Spleen (tissue), 11 donors: ENCODE results near the gene ARHGEF7. TPM values are rescaled to one million over a fixed set of nuclear protein-coding genes. Genes with fewer than 3 reads are reported as not detected.

Experiments used
- DNase-seq: peaks from one replicate; pipeline ENCODE4 v3.0.0-alpha.2; 2020
- H3K27ac ChIP-seq, 8 donors: fragments of 200-600 bp; sonication (generic) in 7 of 8; 1 replicate in 4 of 8; 2 replicates in 4 of 8; pipeline versions ENCODE4 v1.5.0 to v1.8.0; 2016 to 2021; ENCODE audit warnings: inconsistent platforms in 4 of 8, mild to moderate bottlenecking in 4 of 8, moderate library complexity in 1 of 8
- H3K27me3 ChIP-seq, 7 donors: fragments of 200-600 bp; sonication (generic) in 6 of 7; replicated peaks in 1 of 7; 1 replicate in 4 of 7; 2 replicates in 3 of 7; pipeline versions ENCODE4 v1.5.0 to v1.8.0; 2016 to 2021; ENCODE audit warnings: inconsistent platforms in 3 of 7, mild to moderate bottlenecking in 1 of 7
- H3K36me3 ChIP-seq, 6 donors: fragments of 200-600 bp; sonication (generic) in 5 of 6; 1 replicate in 4 of 6; 2 replicates in 2 of 6; pipeline versions ENCODE4 v1.5.0 to v1.8.0; 2016 to 2021; ENCODE audit warnings: inconsistent platforms in 2 of 6
- H3K4me1 ChIP-seq, 6 donors: fragments of 200-600 bp; sonication (generic) in 5 of 6; 1 replicate in 3 of 6; 2 replicates in 3 of 6; pipeline versions ENCODE4 v1.5.0 to v1.8.0; 2016 to 2021; ENCODE audit warnings: inconsistent platforms in 3 of 6
- H3K4me3 ChIP-seq, 8 donors: fragments of 200-600 bp; sonication (generic) in 7 of 8; 1 replicate in 4 of 8; 2 replicates in 4 of 8; pipeline versions ENCODE4 v1.5.0 to v1.8.0; 2016 to 2021; ENCODE audit warnings: inconsistent platforms in 4 of 8, mild to moderate bottlenecking in 4 of 8, moderate library complexity in 2 of 8
- H3K9me3 ChIP-seq, 8 donors: fragments of 200-600 bp; sonication (generic) in 7 of 8; 1 replicate in 4 of 8; 2 replicates in 4 of 8; pipeline versions ENCODE4 v1.5.0 to v1.8.0; 2016 to 2021; ENCODE audit warnings: inconsistent platforms in 4 of 8
- POLR2A ChIP-seq, 3 donors: fragments of 450-650 bp; IDR thresholded peaks; one replicate each; pipeline ENCODE4 v1.5.1; 2017; ENCODE audit warnings: antibody characterized with exemption in 3 of 3, mild to moderate bottlenecking in 1 of 3
- POLR2AphosphoS5 ChIP-seq, 3 donors: sonication (generic); formaldehyde crosslinking; IDR thresholded peaks; one replicate each; pipeline ENCODE4 v1.5.1; 2017; ENCODE audit warnings: antibody characterized with exemption in 3 of 3
- WGBS, 5 donors: extraction: QIAGEN DNeasy Blood & Tissue Kit in 3 of 5; methylation state at CpG; one replicate each; pipeline versions ENCODE4 v1.1.5 to v1.1.7; 2013 to 2018; 5-methylcytosine and 5-hydroxymethylcytosine counted together
- intact Hi-C: fragments of 100-400 bp; cut with DNase I; formaldehyde crosslinking; loops from one replicate; pipeline ENCODE4 v1.15.0; 2023; ENCODE audit warnings: low total_unique reads
- polyA plus RNA-seq, 3 donors: library from polyadenylated mRNA; stranded (reverse); fragments of 200-250 nt; gene quantifications; one replicate each; pipeline ENCODE4 v1.2.1, GENCODE V29; 2013
- total RNA-seq, 7 donors: library from RNA; depleted of rRNA in 3 of 7; stranded (reverse); fragments of >200 nt in 3 of 7; fragmentation: NEBNext Ultra II Directional in 4 of 7; extraction: Animal tissue kit (Norgen Biotek cat#: 25700) in 4 of 7; gene quantifications; one replicate each; pipeline versions ENCODE4 v1.1.0 to v1.2.1, GENCODE V29; 2016 to 2021
- TF ChIP-seq, protein P1 (sequence below), 11 experiments: fragments of 200-600 bp in 7 of 11; fragments of 450-650 bp in 4 of 11; sonication (generic) in 4 of 11; IDR thresholded peaks in 8 of 11; conservative IDR thresholded peaks in 3 of 11; 1 replicate in 7 of 11; 2 replicates in 4 of 11; pipeline versions ENCODE4 v1.4.0 to v1.8.0; 2016 to 2021; ENCODE audit warnings: antibody characterized with exemption in 11 of 11, inconsistent platforms in 4 of 11, mild to moderate bottlenecking in 1 of 11
- donor health status: healthy with polysubstance abuse.
- donor health status: DM: no; HTN: no; CAD: no; lungs with moderate emphysema.
- donor health status: DM: no; HTN: no; CAD: no.
- donor health status: Bipolar disorder and iron deficiency.
- donor health status: healthy.
- donor health status: DM: no; HTN: no; CAD: no.
- donor health status: DM: yes; HTN: yes; CAD: no.

The ARHGEF7 gene
- total and polyA plus RNA-seq, 10 donors: 18.0 to 192 (median 114) TPM

DNA sequence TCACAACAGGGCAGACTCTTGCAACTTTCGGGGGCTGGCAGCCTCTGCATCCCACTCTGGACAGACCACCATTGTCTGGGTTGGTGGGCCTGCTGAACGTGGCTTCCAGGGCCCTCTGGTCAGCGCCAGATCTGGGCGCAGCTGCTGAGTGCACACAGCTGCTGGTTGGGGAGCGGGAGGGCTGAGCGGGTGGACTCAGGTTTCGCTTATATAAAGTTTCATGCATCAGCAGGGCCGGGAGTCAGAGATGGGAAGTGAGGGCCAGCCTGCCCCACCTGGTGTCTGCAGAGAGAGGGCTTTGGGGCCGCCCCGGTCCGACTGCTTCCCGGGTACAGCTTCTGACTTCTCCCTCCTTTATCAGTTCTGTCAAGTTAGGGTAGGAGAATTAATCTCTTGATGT lies 6.9 kb downstream of the ARHGEF7 start:
- no peaks in the 10 kb centered on the region for H3K4me1 ChIP-seq
- DNase-seq: no peak

DNA sequence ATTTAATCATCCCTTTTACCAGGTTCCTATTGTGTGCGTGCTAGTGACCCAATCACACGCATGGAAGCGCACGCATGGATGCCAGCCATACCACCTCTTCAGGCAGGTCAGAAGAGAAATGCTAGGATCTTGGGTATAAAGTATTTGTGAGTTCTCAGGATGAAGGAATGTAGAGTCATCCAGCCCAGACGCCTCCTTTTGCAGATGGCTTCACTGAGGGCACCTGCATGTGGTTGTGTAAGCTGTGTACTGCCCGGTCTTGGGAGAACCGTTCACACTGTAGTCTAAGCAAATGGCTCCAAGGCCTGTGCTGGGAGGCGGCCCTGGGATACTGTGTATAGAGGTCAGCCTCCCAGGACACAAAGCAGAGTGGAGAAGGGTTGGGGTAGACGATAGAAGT lies 7.5 kb downstream of the ARHGEF7 start:
- WGBS, 5 donors: 88 to 96% (median 92%) methylated on average over 9 of the region's 9 CpGs
- Histone ChIP-seq H3K36me3 (no peaks in the 10 kb centered on the region), H3K4me3 (no peak overlapping the region), H3K4me1 (no peaks in the 10 kb centered on the region), H3K9me3 (no peaks in the 10 kb centered on the region), H3K27ac (no peak overlapping the region), H3K27me3 (peaks cover 0 to 37% (median 0%) of the 10 kb centered on the region in 7 donors)
- no peak for DNase-seq
- intact Hi-C loops: no loop called here
- TF ChIP-seq POLR2A (IDR thresholded peaks at IDR 0.05): no peak
- no peak for TF ChIP-seq POLR2AphosphoS5 (IDR thresholded peaks at IDR 0.05)
- TF ChIP-seq, protein P1, sequence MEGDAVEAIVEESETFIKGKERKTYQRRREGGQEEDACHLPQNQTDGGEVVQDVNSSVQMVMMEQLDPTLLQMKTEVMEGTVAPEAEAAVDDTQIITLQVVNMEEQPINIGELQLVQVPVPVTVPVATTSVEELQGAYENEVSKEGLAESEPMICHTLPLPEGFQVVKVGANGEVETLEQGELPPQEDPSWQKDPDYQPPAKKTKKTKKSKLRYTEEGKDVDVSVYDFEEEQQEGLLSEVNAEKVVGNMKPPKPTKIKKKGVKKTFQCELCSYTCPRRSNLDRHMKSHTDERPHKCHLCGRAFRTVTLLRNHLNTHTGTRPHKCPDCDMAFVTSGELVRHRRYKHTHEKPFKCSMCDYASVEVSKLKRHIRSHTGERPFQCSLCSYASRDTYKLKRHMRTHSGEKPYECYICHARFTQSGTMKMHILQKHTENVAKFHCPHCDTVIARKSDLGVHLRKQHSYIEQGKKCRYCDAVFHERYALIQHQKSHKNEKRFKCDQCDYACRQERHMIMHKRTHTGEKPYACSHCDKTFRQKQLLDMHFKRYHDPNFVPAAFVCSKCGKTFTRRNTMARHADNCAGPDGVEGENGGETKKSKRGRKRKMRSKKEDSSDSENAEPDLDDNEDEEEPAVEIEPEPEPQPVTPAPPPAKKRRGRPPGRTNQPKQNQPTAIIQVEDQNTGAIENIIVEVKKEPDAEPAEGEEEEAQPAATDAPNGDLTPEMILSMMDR (IDR thresholded peaks at IDR 0.05 in 8 of 11, conservative IDR thresholded peaks at IDR 0.05 in 3 of 11): no peak

More for the DNA sequence above, 6.9 kb downstream of the ARHGEF7 start:
- Histone ChIP-seq H3K27me3 (peaks cover 0 to 42% (median 0%) of the 10 kb centered on the region in 7 donors), H3K36me3 (no peaks in the 10 kb centered on the region), H3K4me3 (no peak overlapping the region), H3K9me3 (no peaks in the 10 kb centered on the region), H3K27ac (no peak overlapping the region)
- TF ChIP-seq, protein P1 (IDR thresholded peaks at IDR 0.05 in 8 of 11, conservative IDR thresholded peaks at IDR 0.05 in 3 of 11): no peak
- TF ChIP-seq POLR2A (IDR thresholded peaks at IDR 0.05): no peak
- TF ChIP-seq POLR2AphosphoS5 (IDR thresholded peaks at IDR 0.05): no peak
- WGBS, 5 donors: 65 to 84% (median 82%) methylated on average over 6 to 12 of the region's 12 CpGs
- intact Hi-C loops: no loop called here

DNA sequence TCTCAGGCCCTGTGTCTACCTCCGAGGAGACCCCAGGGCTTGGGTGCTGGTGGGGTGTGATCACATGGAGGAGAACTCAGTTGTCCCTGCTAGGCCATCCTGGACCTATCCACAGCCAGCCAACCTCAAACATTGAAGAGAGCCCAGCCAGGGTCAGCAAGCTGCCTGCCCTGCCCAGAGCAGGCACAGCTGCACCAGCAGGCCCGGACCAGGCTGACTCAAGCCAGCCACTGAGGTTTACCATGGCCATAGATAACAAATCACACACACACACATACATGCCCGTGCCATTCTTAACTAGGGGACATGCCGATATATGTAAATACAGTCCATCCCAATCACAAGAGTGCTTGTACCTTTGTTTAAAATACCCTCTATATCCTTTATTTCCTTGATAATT lies 8.1 kb downstream of the ARHGEF7 start:
- no peak for DNase-seq
- intact Hi-C loops: no loop called here
- peaks cover 0 to 32% (median 0%) of the 10 kb centered on the region in 7 donors for H3K27me3 ChIP-seq
- WGBS, 5 donors: 89 to 94% (median 94%) methylated on average over 4 of the region's 4 CpGs
- no peak for TF ChIP-seq POLR2AphosphoS5 (IDR thresholded peaks at IDR 0.05)
- no peak for TF ChIP-seq POLR2A (IDR thresholded peaks at IDR 0.05)
- TF ChIP-seq, protein P1 (IDR thresholded peaks at IDR 0.05 in 8 of 11, conservative IDR thresholded peaks at IDR 0.05 in 3 of 11): no peak
- H3K4me3 ChIP-seq: no peak overlapping the region
- no peaks in the 10 kb centered on the region for H3K36me3 ChIP-seq
- H3K27ac ChIP-seq: no peak overlapping the region
- no peaks in the 10 kb centered on the region for H3K4me1 ChIP-seq
- H3K9me3 ChIP-seq: no peaks in the 10 kb centered on the region

DNA sequence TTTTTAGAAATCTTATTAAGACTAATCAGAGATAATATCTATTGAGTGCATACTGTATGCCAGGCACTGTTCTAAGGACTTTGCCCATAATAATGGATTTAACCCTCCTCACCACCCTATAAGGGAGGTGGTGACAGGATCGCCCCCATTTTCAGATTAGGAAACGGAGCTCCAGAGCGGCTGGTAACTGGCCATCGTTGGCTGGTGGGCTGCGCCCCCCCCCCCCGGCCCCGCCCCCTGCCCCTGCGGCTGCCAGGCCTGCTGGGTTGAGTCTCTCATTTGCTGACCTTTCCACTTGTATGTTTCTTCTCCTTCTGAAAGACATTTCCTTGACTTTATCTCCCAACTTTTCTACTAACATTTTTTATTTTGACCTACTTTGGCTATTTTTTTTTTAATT lies 8.5 kb downstream of the ARHGEF7 start:
- H3K4me1 ChIP-seq: no peaks in the 10 kb centered on the region

More for the DNA sequence above, 8.5 kb downstream of the ARHGEF7 start:
- Histone ChIP-seq H3K4me3 (no peak overlapping the region), H3K36me3 (no peaks in the 10 kb centered on the region), H3K9me3 (no peaks in the 10 kb centered on the region), H3K27ac (no peak overlapping the region), H3K27me3 (peaks cover 0 to 32% (median 0%) of the 10 kb centered on the region in 7 donors)
- WGBS, 5 donors: 63 to 76% (median 72%) methylated on average over 6 to 8 of the region's 8 CpGs
- intact Hi-C loops: no loop called here
- DNase-seq: no peak
- TF ChIP-seq, protein P1 (IDR thresholded peaks at IDR 0.05 in 8 of 11, conservative IDR thresholded peaks at IDR 0.05 in 3 of 11): no peak
- TF ChIP-seq POLR2AphosphoS5 (IDR thresholded peaks at IDR 0.05): no peak
- TF ChIP-seq POLR2A (IDR thresholded peaks at IDR 0.05): no peak
